Stomach (tissue), 4 donors: ENCODE data around the gene THSD7B.

Experiments
- CTCF ChIP-seq, 7 experiments: fragments of 450-650 bp in 4 of 7; fragments of 200-600 bp in 3 of 7; sonication (generic) in 3 of 7; IDR thresholded peaks; one replicate each; pipeline ENCODE4 v1.5.1; 2016 to 2019; ENCODE audit warnings: antibody characterized with exemption in 7 of 7, control low read depth in 2 of 7, mild to moderate bottlenecking in 1 of 7
- POLR2AphosphoS5 ChIP-seq, 3 donors: sonication (generic); formaldehyde crosslinking; IDR thresholded peaks; one replicate each; pipeline ENCODE4 v1.6.1; 2016; ENCODE audit warnings: antibody characterized with exemption in 3 of 3

- no peak for TF ChIP-seq CTCF (IDR thresholded peaks at IDR 0.05)
- TF ChIP-seq POLR2AphosphoS5 (IDR thresholded peaks at IDR 0.05), result no peak
Observed at GRCh38 chr2:137193401-137193800, 428.1 kb downstream of the THSD7B start.
